CD4-positive, alpha-beta T cell treated with Interleukin-6 at 100 ng/mL for 8 hours (primary cell): ENCODE data around the gene VPREB3.

Experiments used
- DNase-seq: peaks from one replicate; pipeline ENCODE4 v3.0.0-alpha.2; 2020; ENCODE audit warnings: mixed read lengths, low spot score

The VPREB3 gene, protein sequence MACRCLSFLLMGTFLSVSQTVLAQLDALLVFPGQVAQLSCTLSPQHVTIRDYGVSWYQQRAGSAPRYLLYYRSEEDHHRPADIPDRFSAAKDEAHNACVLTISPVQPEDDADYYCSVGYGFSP

GRCh38 chr22:23754220-23754919 lies at the start of gene VPREB3:
Gene VPREB3 (minus strand): TSS chr22:23754425. CDS start chr22:23754363, 62 bp downstream.
- no peak for DNase-seq

GRCh38 chr22:23803001-23803819 lies 49.0 kb upstream of the VPREB3 start:
- no peak for DNase-seq

GRCh38 chr22:23801886-23802377 lies 47.7 kb upstream of the VPREB3 start:
- no peak for DNase-seq

DNA sequence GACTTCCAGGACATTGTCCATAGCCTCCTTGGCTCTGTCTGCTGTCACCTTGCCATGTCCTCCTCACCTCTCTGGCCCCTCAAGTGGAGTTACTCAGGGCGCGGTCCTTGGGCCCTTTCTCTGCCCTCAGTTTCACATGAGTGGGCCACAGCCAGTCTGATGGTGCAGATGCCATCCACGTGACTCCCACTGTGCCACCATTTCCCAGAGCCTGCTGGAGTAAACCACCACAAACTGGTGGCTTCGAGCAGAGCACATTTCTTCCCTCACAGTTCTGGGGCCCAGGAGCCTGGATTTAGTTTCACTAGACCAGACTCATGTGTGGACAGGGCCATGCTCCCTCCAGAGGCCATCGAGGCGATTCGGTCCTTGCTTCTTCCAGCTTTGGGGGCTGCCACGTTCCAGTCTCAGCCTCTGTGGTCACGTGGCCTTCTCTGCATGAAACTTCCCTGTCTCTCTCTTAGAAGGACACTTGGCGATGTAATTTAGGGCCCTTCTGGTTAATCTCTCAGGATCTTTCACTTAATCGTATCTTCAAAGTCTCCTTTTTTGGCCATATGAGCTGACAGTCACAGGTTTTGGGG lies 47.1 kb upstream of the VPREB3 start:
- DNase-seq, result no peak

DNA sequence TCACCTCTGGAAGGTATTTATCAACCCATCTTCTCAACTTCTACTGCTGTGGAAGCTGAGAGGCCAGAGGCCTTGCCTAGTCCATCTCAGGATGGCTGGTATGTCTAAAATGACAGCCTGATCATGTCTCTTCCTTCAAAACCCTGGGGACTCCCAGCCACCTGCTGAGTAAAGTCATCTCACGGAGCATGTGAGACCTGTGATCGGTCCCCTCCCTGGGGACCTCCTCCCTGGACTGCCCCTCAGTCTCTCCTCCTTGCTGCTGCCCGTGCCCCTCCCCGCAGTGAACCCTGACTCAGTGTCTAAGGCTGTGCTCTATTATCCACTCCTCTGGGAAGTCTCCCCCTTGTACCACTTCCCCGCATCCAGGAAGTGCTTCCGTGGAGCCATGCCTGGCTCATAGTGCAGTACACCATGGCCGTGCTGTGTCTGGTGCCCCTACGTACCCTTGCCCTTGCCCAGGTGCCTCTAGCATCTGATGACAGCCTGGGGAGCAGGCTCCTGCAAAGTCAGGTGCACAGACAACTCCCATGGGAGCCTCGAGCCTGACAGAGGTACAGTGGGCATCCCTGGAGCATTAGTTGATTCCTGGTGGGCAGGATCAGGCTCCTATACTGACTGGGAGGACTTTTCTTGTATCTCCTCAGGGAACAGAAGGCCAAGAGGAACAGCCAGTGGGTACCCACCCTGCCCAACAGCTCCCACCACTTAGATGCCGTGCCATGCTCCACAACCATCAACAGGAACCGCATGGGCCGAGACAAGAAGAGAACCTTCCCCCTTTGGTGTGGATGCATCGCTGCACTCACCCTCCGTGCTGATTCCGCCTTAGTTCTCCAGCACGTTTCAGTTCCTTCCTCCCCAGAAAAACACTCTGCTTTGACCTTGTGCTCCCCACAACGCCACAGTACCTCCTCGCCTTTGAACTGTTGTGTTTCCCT lies 46.3 kb upstream of the VPREB3 start:
- DNase-seq, result no peak

- no peak for DNase-seq
These were observed 42.2 kb upstream of the VPREB3 start for GRCh38 chr22:23796461-23796860.

DNA sequence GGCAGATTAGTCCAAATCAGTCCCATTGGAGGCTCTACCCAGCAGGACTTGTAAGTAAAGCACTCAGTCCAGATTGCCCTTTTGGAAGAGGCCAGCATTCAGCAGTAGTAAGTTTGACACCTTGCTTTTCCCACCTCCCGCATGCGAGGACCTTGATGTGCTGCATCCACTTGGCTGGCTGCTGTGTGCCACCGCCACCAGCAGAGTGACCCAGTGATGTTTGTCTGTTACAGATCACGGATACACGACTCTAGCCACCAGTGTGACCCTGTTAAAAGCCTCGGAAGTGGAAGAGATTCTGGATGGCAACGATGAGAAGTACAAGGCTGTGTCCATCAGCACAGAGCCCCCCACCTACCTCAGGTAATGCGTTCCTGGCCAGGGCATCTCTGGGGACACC lies 39.1 kb upstream of the VPREB3 start:
- no peak for DNase-seq

DNA sequence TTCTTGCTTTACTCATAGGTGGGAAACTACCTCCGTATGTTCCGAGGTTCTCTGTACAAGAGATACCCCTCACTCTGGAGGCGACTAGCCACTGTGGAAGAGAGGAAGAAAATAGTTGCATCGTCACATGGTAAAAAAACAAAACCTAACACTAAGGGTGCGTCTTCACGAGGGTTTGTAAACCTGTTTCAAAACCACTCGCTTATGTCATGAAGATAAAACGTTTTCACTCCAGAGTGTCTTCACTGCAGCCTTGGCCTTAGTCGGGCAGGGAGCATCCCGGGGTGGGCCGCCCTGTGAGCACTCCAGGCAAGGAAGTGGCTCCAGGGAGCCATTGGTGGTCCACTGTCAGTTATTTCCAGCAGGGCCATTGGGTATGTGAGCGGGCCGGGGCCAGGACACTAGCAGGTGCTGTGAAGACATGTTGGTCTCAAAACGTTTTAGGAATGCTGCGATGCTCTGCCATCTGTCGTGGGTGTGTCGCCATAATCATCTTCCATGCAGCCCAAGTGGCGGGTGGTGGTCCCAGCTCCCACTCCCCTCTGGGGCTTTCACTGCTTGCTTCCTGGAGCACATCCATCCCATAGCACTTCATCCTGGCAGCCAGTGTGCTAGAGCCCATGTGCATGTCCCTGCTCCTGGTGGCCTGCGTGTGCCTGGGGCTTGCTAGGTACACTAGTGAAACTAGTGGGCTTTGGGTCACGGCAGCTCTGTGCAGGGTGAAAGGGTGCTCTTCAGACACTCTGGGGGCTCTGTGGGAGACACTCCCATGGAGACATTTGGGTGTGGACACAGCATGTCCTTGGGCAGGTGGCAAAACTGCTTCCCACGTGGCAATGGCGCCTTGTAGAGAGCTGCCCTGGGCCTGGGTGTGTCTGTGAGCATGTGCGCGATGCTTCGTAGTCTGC lies 37.8 kb upstream of the VPREB3 start:
- no peak for DNase-seq

GRCh38 chr22:23790819-23791737 lies 36.9 kb upstream of the VPREB3 start:
- DNase-seq, result no peak

- no peak for DNase-seq
These were observed 35.4 kb upstream of the VPREB3 start for GRCh38 chr22:23789638-23790037.

DNA sequence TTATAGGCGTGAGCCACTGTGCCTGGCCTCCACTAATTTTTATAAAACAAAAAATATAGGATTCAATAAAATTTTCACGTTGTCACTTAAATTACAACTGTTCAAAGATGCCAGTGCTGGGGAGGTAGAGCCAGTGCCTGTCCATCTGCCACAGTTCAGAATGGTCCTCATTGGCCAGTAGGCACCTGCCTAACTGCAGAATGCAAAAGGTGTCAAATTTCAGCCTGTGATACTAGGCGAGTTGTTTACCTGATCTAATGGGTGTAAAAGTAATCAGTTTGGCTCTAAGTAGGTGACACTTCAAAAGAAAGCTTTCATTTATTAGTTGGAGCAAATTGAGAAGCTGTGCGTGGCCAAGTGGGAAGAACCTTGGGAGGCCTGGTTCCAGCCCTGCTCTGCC lies 34.9 kb upstream of the VPREB3 start:
- DNase-seq, result no peak

DNA sequence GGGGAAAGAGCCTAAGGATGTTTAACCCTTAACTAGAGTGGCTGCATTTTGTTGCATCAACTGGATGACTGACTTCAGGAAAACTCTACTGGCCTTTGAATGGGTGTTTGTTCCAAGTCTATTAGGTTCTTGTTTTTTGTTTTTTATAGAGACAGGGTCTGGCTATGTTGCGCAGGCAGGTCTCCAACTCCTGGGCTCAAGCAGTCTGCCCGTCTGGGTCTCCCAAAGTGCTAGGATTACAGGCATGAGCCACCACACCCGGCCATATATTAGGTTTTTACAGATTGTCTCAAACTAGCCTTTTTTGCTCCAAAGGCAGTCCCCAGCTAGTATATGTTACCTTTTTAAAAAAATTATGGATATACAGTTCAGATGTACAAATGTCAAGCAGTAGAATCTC lies 33.7 kb upstream of the VPREB3 start:
- no peak for DNase-seq

DNA sequence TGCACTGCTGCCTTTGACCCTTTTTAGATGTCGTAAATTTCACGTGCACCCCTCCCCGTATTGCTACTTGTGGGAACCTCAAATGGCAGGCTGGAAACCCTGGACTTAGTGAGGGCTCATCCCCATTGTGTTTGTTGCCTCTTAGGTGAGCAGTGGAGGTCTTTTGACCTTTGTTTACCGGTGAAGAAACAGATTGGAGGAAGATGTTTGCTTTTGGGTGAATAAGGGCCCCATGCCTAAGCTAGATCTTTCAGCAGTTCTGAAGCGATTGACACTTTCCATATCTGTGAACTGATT lies 33.3 kb upstream of the VPREB3 start:
- DNase-seq, result no peak

GRCh38 chr22:23786752-23787599 lies 32.8 kb upstream of the VPREB3 start, which contains the start of gene SMARCB1:
Gene SMARCB1 (plus strand): TSS chr22:23786966. CDS start chr22:23787170, 204 bp downstream.
- peak; percentile 86 for DNase-seq

DNA sequence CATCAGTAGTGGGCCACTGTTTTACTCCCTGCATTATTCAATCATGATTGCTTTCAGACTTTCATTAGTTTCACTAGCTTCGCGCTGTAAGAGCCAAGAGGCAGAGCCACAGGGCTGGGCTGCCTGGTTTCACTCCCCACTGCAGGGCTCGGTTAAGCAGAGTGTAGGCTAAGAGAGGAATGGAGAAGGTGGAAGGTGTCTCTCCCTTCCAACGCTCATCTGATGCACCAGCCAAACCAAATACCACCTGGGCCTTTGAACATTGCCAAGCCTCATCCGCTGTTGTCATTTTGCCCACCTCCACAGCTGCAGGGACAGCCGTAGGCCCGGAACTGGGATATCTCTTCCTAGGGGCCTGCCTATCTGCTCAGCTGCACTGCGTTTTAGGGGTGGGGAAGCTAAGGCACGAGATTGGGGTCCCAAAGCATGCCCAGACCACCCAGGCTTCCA lies 32.1 kb upstream of the VPREB3 start:
- DNase-seq, result no peak

- no peak for DNase-seq
These were observed 30.0 kb upstream of the VPREB3 start for GRCh38 chr22:23784215-23784732.

- DNase-seq, result no peak
These were observed 29.3 kb upstream of the VPREB3 start for GRCh38 chr22:23783265-23784150.
